Keratinocyte (primary cell): ENCODE measurements around the gene CCM2. TPM values are rescaled to one million over a fixed set of nuclear protein-coding genes. Genes with fewer than 3 reads are reported as not detected.
A peak's percentile ranks its signal among the peaks of the same experiment; 100 is the strongest.

ENCODE experiments used
- DNase-seq: peaks from one replicate; pipeline ENCODE4 v3.0.0-alpha.2; 2011; ENCODE audit warnings: low read depth, missing footprints, low spot score
- FAIRE-seq: peaks from 2 replicates; lab custom pipeline; 2011; peaks lifted over from hg19 to GRCh38; lab: Jason Lieb, UNC
- H2AFZ ChIP-seq: 2 replicates; pipeline ENCODE4 v1.6.0; 2012; ENCODE audit warnings: low read length, control low read depth, inconsistent platforms; ENCODE audit not compliant: control insufficient read depth
- H3K27ac ChIP-seq: 2 replicates; pipeline ENCODE4 v1.5.1; 2011; ENCODE audit warnings: low read length; ENCODE audit not compliant: control insufficient read depth, insufficient read depth
- H3K27me3 ChIP-seq: 3 replicates; pipeline ENCODE4 v1.6.0; 2011; ENCODE audit warnings: low read length; ENCODE audit not compliant: control insufficient read depth, insufficient read depth; ENCODE audit errors: extremely low read depth
- H3K36me3 ChIP-seq, 2 experiments: 2 replicates in 1 of 2; 3 replicates in 1 of 2; pipeline ENCODE4 v1.5.1; 2011; ENCODE audit warnings: low read length in 2 of 2, mild to moderate bottlenecking in 1 of 2; ENCODE audit not compliant: control insufficient read depth in 2 of 2, insufficient read depth in 2 of 2; ENCODE audit errors: extremely low read depth in 1 of 2
- H3K4me1 ChIP-seq: 3 replicates; pipeline ENCODE4 v1.5.1; 2011; ENCODE audit warnings: low read length; ENCODE audit not compliant: control insufficient read depth, insufficient read depth; ENCODE audit errors: extremely low read depth
- H3K4me2 ChIP-seq: 3 replicates; pipeline ENCODE4 v1.6.0; 2011; ENCODE audit warnings: low read depth, low read length; ENCODE audit not compliant: control insufficient read depth, insufficient read depth; ENCODE audit errors: extremely low read depth
- H3K4me3 ChIP-seq, 3 experiments: fragments of 200-600 bp in 1 of 3; sonication (generic) in 1 of 3; 2 replicates in 2 of 3; 3 replicates in 1 of 3; pipeline ENCODE4 v1.5.1; 2011 to 2016; ENCODE audit warnings: low read length in 3 of 3, mild to moderate bottlenecking in 3 of 3, control low read depth in 2 of 3, inconsistent platforms in 1 of 3, low read depth in 1 of 3, mixed read lengths in 1 of 3, mixed run types in 1 of 3, moderate library complexity in 1 of 3; ENCODE audit not compliant: control insufficient read depth in 2 of 3, insufficient read depth in 2 of 3; ENCODE audit errors: extremely low read depth in 1 of 3
- H3K79me2 ChIP-seq: 2 replicates; pipeline ENCODE4 v1.6.0; 2012; ENCODE audit warnings: low read length; ENCODE audit not compliant: control insufficient read depth, insufficient read depth
- H3K9ac ChIP-seq: 3 replicates; pipeline ENCODE4 v1.6.0; 2011; ENCODE audit warnings: low read length; ENCODE audit not compliant: control insufficient read depth, insufficient read depth; ENCODE audit errors: extremely low read depth
- H3K9me1 ChIP-seq: 3 replicates; pipeline ENCODE4 v1.6.0; 2011; ENCODE audit warnings: low read length; ENCODE audit not compliant: control insufficient read depth, insufficient read depth; ENCODE audit errors: extremely low read depth
- H3K9me3 ChIP-seq: 2 replicates; pipeline ENCODE4 v1.5.1; 2012; ENCODE audit warnings: low read depth, low read length; ENCODE audit not compliant: control insufficient read depth
- H4K20me1 ChIP-seq: 3 replicates; pipeline ENCODE4 v1.6.0; 2011; ENCODE audit warnings: low read length; ENCODE audit not compliant: control insufficient read depth, insufficient read depth; ENCODE audit errors: extremely low read depth
- CTCF ChIP-seq, 3 experiments: IDR thresholded peaks in 1 of 3; conservative IDR thresholded peaks in 1 of 3; optimal IDR thresholded peaks in 1 of 3; 2 replicates in 2 of 3; 3 replicates in 1 of 3; pipeline versions ENCODE3 to v1.5.1; 2011; ENCODE audit warnings: low read length in 3 of 3, mild to moderate bottlenecking in 3 of 3, moderate library complexity in 2 of 3, control low read depth in 1 of 3, inconsistent platforms in 1 of 3; ENCODE audit not compliant: insufficient read depth in 2 of 3; ENCODE audit errors: extremely low read depth in 1 of 3
- EZH2 ChIP-seq: IDR thresholded peaks from one replicate; pipeline ENCODE4 v1.6.1; 2012; ENCODE audit warnings: inconsistent platforms, mild to moderate bottlenecking, low read length, moderate library complexity
- dilution Hi-C: fragments of 300-500 bp; cut with MboI; formaldehyde crosslinking; loops from one replicate; pipeline ENCODE4 v1.7.0; 2020; ENCODE audit warnings: low sequenced_read_pairs; ENCODE audit not compliant: extremely low pct_ligation_motif_present
- polyA plus RNA-seq, 5 experiments: library from polyadenylated mRNA; depleted of rRNA in 3 of 5; stranded (reverse) in 3 of 5; stranded (forward) in 1 of 5; unstranded in 1 of 5; fragments of >200 nt; gene quantifications; 1 replicate in 1 of 5; 2 replicates in 3 of 5; 3 replicates in 1 of 5; pipeline versions ENCODE4 v1.2.1 to v1.2.3, GENCODE V29; 2011 to 2012; ENCODE audit warnings: missing spikeins in 2 of 5, low read depth in 1 of 5, low replicate concordance in 1 of 5

CCM2 gene
- polyA plus RNA-seq, 1 donor (not counting 4 experiments of a cell fraction or from before 2014, with no cell fraction given) = 44.8 TPM

GRCh38 chr7:45092931-45093235 is 92.9 kb downstream of the CCM2 start:
- FAIRE-seq (no peak), DNase-seq (no peak)
- Histone ChIP-seq H3K9ac (no peak overlapping the region), H3K9me3 (no peaks in the 10 kb centered on the region), H3K4me1 (peaks cover 12% of the 10 kb centered on the region), H3K27me3 (no peaks in the 10 kb centered on the region), H3K9me1 (no peaks in the 10 kb centered on the region), H3K4me2 (peak overlapping the region; percentile 40), H4K20me1 (no peaks in the 10 kb centered on the region), H3K27ac (no peak overlapping the region), H2AFZ (no peak overlapping the region), H3K36me3 (peaks cover 0 to 2% of the 10 kb centered on the region in 2 experiments), H3K79me2 (no peaks in the 10 kb centered on the region), H3K4me3 (no peak overlapping the region)
- TF ChIP-seq CTCF (optimal IDR thresholded peaks at IDR 0.05 in 1 of 3, IDR thresholded peaks at IDR 0.05 in 1 of 3, conservative IDR thresholded peaks at IDR 0.05 in 1 of 3; ENCODE audit: extremely low read depth in 1 of 3, insufficient read depth in 2 of 3, low read length in 3 of 3) (no peak), EZH2 (no peak)
- dilution Hi-C loops = no loop called here

DNA sequence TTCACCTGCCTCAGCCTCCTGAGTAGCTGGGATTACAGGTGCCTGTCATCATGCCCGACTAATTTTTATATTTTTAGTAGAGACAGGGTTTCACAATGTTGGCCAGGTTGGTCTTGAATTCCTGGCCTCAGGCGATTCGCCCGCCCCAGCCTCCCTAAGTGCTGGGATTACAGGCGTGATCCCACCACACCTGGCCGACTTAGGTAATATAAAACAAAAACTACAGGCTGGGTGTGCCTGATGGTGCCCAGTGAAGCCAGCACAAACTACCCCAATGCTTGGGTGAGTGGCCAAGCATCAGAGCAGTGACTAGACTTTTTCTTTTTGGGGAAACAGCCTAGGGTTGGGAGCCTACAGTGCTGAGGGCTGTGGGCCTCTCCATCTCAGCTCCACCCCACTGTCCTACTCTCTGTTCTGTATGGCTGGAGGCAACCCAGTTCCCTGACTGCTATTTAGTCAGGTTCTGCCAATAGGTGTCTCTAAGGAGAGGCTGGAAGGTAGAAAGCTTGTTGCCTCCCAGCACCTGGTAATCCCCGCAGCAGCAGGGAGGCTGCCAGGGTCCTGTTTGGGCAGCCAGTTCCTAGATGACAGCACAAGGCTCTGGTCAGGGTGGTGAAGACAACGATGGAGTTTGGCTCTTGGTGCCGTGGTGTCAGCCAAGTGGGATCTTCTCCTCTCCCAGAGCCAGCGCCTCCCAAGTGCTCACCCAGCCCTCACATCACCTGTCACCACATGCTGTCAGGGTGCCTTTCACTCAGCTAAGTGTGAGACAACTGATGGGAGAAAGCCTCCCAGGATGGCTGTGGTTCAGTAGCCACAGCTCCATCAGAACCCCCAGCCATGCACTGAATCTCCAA is 99.2 kb downstream of the CCM2 start:
- no peaks in the 10 kb centered on the region for H3K27me3 ChIP-seq
- peaks cover 47 to 50% of the 10 kb centered on the region in 2 experiments for H3K36me3 ChIP-seq
- H3K4me3 ChIP-seq = no peak overlapping the region
- TF ChIP-seq EZH2 = no peak
- TF ChIP-seq CTCF (optimal IDR thresholded peaks at IDR 0.05 in 1 of 3, IDR thresholded peaks at IDR 0.05 in 1 of 3, conservative IDR thresholded peaks at IDR 0.05 in 1 of 3; ENCODE audit: extremely low read depth in 1 of 3, insufficient read depth in 2 of 3, low read length in 3 of 3) = no peak
- DNase-seq (no peak), FAIRE-seq (no peak)
- no peak overlapping the region for H3K9ac ChIP-seq
- peak overlapping the region; percentile 14 for H3K27ac ChIP-seq
- H3K79me2 ChIP-seq = peaks cover 12% of the 10 kb centered on the region
- no peaks in the 10 kb centered on the region for H3K9me3 ChIP-seq
- H3K4me2 ChIP-seq = no peak overlapping the region
- no peak overlapping the region for H2AFZ ChIP-seq
- peaks cover 2% of the 10 kb centered on the region for H3K9me1 ChIP-seq
- peaks cover 3% of the 10 kb centered on the region for H4K20me1 ChIP-seq
- peaks cover 8% of the 10 kb centered on the region for H3K4me1 ChIP-seq
- dilution Hi-C loops = no loop called here
